Heart right ventricle (tissue), 16 donors: ENCODE results near the gene SMCO2. TPM values are rescaled to one million over a fixed set of nuclear protein-coding genes. Genes with fewer than 3 reads are reported as not detected.

Experiments
- ATAC-seq, 8 donors: fragments of 200-7000 bp; cut with Tn5 transposase; one replicate each; pipeline ENCODE4 v1.9.1; 2020; ENCODE audit warnings: mild to moderate bottlenecking in 8 of 8, moderate library complexity in 8 of 8, moderate number of reproducible peaks in 1 of 8
- DNase-seq, 2 donors: peaks; one replicate each; pipeline ENCODE4 v3.0.0-alpha.2; 2020
- H3K27ac ChIP-seq, 10 donors: fragments of 200-600 bp; sonication (generic) in 2 of 10; one replicate each; pipeline versions ENCODE4 v1.5.0 to v1.8.0; 2020 to 2022; ENCODE audit warnings: mild to moderate bottlenecking in 3 of 10
- H3K27me3 ChIP-seq, 7 donors: fragments of 200-600 bp; one replicate each; pipeline ENCODE4 v1.8.0; 2021 to 2022; ENCODE audit warnings: mild to moderate bottlenecking in 2 of 7
- H3K36me3 ChIP-seq, 9 donors: fragments of 200-600 bp; sonication (generic) in 1 of 9; one replicate each; pipeline versions ENCODE4 v1.5.0 to v1.8.0; 2020 to 2022; ENCODE audit warnings: mild to moderate bottlenecking in 2 of 9
- H3K4me1 ChIP-seq, 9 donors: fragments of 200-600 bp; sonication (generic) in 1 of 9; one replicate each; pipeline versions ENCODE4 v1.5.0 to v1.8.0; 2020 to 2022; ENCODE audit warnings: mild to moderate bottlenecking in 4 of 9
- H3K4me3 ChIP-seq, 10 donors: fragments of 200-600 bp; sonication (generic) in 2 of 10; one replicate each; pipeline versions ENCODE4 v1.5.0 to v1.8.0; 2020 to 2022; ENCODE audit warnings: mild to moderate bottlenecking in 7 of 10, moderate library complexity in 2 of 10
- H3K9me3 ChIP-seq, 11 donors: fragments of 200-600 bp in 10 of 11; sonication (generic) in 2 of 11; one replicate each; pipeline versions ENCODE4 v1.5.0 to v1.8.0; 2013 to 2022; ENCODE audit warnings: mild to moderate bottlenecking in 2 of 11, control low read depth in 1 of 11, moderate library complexity in 1 of 11
- WGBS, 2 donors: extraction: QIAGEN DNeasy Blood & Tissue Kit; methylation state at CpG; one replicate each; pipeline ENCODE4 v1.1.7; 2013; ENCODE audit warnings: inconsistent platforms in 1 of 2; 5-methylcytosine and 5-hydroxymethylcytosine counted together
- intact Hi-C, 10 donors: fragments of 100-400 bp; cut with DNase I; formaldehyde crosslinking; loops; one replicate each; pipeline versions ENCODE4 v1.11.1 to v1.14.2; 2022
- polyA plus RNA-seq, 2 donors: library from polyadenylated mRNA; stranded (reverse); fragments of 200-250 nt; gene quantifications; one replicate each; pipeline ENCODE4 v1.2.3, GENCODE V29; 2013
- total RNA-seq, 10 donors: library from RNA; stranded (reverse); fragmentation: NEBNext Ultra II Directional in 3 of 10; extraction: Animal tissue kit (Norgen Biotek cat#: 25700) in 3 of 10; gene quantifications; one replicate each; pipeline versions ENCODE4 v1.2.1 to v1.2.4, GENCODE V29; 2021 to 2023
- TF ChIP-seq, protein P1 (sequence below), 9 donors: fragments of 200-600 bp; sonication (generic) in 2 of 9; IDR thresholded peaks; one replicate each; pipeline versions ENCODE4 v1.5.0 to v1.8.0; 2021 to 2022; ENCODE audit warnings: antibody characterized with exemption in 9 of 9, mild to moderate bottlenecking in 5 of 9, moderate library complexity in 1 of 9
- donor health status: Arrhythmogenic right ventricular cardiomyopathy.
- donor health status: ischemic (EF 13 %, LVEDD 7.1; RV severe dilation, severe dysfunction).
- donor health status: healthy with polysubstance abuse.
- donor health status: DM: no; HTN: yes; CAD: no.
- donor health status: DM: no; HTN: no; CAD: no.
- donor health status: ischemic (EF 25% LVEDD 6.9; RV normal size, moderate dysfunction).
- donor health status: ischemic (EF 25% LVEDD 5.7; RV mildly dilated, moderate dysfunction).
- donor health status: healthy.
- donor health status: DM: yes; HTN: yes; CAD: no.
- donor health status: Ischemic cardiomyopathy.
- donor health status: ischemic (EF 35%, LVEDD 5.7; RV mildly dilated, moderate dysfunction).
- donor health status: nonischemic (EF 11% LVEDD 7.7; RV severe dilation, severe dysfunction).
- donor health status: DM: yes; HTN: yes; CAD: no.
- donor health status: PGD.
- donor health status: ischemic (EF 29% LVEDD 5.4; RV normal size, mild dysfunction).
- donor health status: nonischemic (EF 23%, LVEDD 6.1; RV moderate dilation, normal function).

SMCO2 gene
- total and polyA plus RNA-seq, 12 donors: 0.04 to 1.3 (median 0.48) TPM; not detected in 8

GRCh38 chr12:27515671-27516070 is 69.1 kb downstream of the SMCO2 start:
- Histone ChIP-seq H3K27ac (no peak overlapping the region), H3K27me3 (no peaks in the 10 kb centered on the region), H3K9me3 (no peaks in the 10 kb centered on the region), H3K4me3 (no peak overlapping the region), H3K36me3 (no peaks in the 10 kb centered on the region), H3K4me1 (peaks cover 0 to 27% (median 16%) of the 10 kb centered on the region in 9 donors)
- ATAC-seq (peak in 1 of 8 donors; percentile 47), DNase-seq (no peak)
- 63 to 74% methylated on average over 9 of the region's 9 CpGs for WGBS, 2 donors
- TF ChIP-seq, protein P1, sequence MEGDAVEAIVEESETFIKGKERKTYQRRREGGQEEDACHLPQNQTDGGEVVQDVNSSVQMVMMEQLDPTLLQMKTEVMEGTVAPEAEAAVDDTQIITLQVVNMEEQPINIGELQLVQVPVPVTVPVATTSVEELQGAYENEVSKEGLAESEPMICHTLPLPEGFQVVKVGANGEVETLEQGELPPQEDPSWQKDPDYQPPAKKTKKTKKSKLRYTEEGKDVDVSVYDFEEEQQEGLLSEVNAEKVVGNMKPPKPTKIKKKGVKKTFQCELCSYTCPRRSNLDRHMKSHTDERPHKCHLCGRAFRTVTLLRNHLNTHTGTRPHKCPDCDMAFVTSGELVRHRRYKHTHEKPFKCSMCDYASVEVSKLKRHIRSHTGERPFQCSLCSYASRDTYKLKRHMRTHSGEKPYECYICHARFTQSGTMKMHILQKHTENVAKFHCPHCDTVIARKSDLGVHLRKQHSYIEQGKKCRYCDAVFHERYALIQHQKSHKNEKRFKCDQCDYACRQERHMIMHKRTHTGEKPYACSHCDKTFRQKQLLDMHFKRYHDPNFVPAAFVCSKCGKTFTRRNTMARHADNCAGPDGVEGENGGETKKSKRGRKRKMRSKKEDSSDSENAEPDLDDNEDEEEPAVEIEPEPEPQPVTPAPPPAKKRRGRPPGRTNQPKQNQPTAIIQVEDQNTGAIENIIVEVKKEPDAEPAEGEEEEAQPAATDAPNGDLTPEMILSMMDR (IDR thresholded peaks at IDR 0.05): no peak
- intact Hi-C loops: no loop called here

DNA sequence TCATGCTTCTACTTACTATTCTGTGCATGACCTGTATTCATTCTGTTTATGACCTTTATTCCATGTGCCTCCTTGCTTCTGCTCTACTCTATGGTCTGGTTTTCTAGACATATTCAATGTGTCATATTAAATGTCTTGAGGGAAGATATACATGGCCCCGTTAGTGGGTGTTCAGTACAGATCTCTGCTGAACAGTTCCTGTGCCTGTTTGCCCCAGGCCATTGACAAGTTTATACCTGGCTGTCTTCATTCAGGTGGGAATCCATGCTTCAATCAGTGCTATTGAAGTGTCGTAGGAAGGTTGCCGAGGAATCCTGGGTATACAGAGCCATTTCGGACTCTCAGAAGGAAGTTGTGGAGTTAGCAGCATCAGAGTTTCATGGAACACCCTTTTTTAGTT is 70.1 kb downstream of the SMCO2 start:
- Histone ChIP-seq H3K36me3 (no peaks in the 10 kb centered on the region), H3K9me3 (no peaks in the 10 kb centered on the region), H3K27ac (no peak overlapping the region), H3K4me1 (peaks cover 0 to 27% (median 18%) of the 10 kb centered on the region in 9 donors), H3K4me3 (no peak overlapping the region), H3K27me3 (no peaks in the 10 kb centered on the region)
- WGBS, 2 donors: 72 to 83% methylated on average over 4 of the region's 4 CpGs
- DNase-seq: no peak
- TF ChIP-seq, protein P1 (IDR thresholded peaks at IDR 0.05): no peak
- ATAC-seq: no peak
- intact Hi-C loops: no loop called here

- no peaks in the 10 kb centered on the region for H3K36me3 ChIP-seq
- H3K9me3 ChIP-seq: no peaks in the 10 kb centered on the region
- H3K27ac ChIP-seq: no peak overlapping the region
- peaks cover 0 to 23% (median 14%) of the 10 kb centered on the region in 9 donors for H3K4me1 ChIP-seq
- H3K27me3 ChIP-seq: no peaks in the 10 kb centered on the region
- 90 to 95% methylated on average over 3 of the region's 3 CpGs for WGBS, 2 donors
- DNase-seq (no peak), ATAC-seq (no peak)
- intact Hi-C loops: no loop called here
- TF ChIP-seq, protein P1 (IDR thresholded peaks at IDR 0.05): no peak
- H3K4me3 ChIP-seq: no peak overlapping the region
These were observed 71.0 kb downstream of the SMCO2 start for GRCh38 chr12:27517546-27517945.

- TF ChIP-seq, protein P1 (IDR thresholded peaks at IDR 0.05): no peak
- no peaks in the 10 kb centered on the region for H3K36me3 ChIP-seq
- H3K4me3 ChIP-seq: no peak overlapping the region
- DNase-seq (no peak), ATAC-seq (no peak)
- H3K27me3 ChIP-seq: no peaks in the 10 kb centered on the region
- H3K4me1 ChIP-seq: peaks cover 0 to 25% (median 17%) of the 10 kb centered on the region in 9 donors
- no peaks in the 10 kb centered on the region for H3K9me3 ChIP-seq
- WGBS, 2 donors: 72 to 77% methylated on average over 7 of the region's 7 CpGs
- no peak overlapping the region for H3K27ac ChIP-seq
- intact Hi-C loops: no loop called here
These were observed 71.6 kb downstream of the SMCO2 start for GRCh38 chr12:27517961-27518665.
